Regular cardiac myocyte (primary cell): Measurements from ENCODE around the gene IRGM. TPM values are rescaled to one million over a fixed set of nuclear protein-coding genes. Genes with fewer than 3 reads are reported as not detected.

Experiments used
- total RNA-seq: library from RNA; depleted of rRNA; stranded (reverse); fragments of >200 nt; gene quantifications from 2 replicates; pipeline ENCODE4 v1.2.3, GENCODE V29; 2014

Gene IRGM, protein sequence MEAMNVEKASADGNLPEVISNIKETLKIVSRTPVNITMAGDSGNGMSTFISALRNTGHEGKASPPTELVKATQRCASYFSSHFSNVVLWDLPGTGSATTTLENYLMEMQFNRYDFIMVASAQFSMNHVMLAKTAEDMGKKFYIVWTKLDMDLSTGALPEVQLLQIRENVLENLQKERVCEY
- total RNA-seq = not detected in 2 replicates

DNA sequence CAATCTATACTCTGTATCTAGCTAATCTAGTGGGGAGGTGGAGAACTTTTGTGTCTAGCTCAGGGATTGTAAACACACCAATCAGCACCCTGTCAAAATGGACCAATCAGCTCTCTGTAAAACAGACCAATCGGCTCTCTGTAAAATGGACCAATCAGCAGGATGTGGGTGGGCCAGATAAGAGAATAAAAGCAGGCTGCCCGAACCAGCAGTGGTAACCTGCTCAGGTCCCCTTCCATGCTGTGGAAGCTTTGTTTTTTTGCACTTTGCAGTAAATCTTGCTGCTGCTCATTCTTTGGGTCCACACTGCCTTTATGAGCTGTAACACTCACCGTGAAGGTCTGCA lies at the start of gene IRGM:
Gene IRGM, plus strand, starts transcription at position 214 of the 346 bp plus-strand sequence. CDS start 1,603 bp downstream, outside the sequence.

Other genes starting within 250 kb of the IRGM start
- gene SYNPO, start 205.9 kb upstream of the IRGM start, total RNA-seq = 7.3 and 8.2 TPM in 2 replicates
- gene MYOZ3, start 185.3 kb upstream of the IRGM start, total RNA-seq = 0.38 and 0.85 TPM in 2 replicates
- 22.6 and 25.5 TPM in 2 replicates for gene RBM22, start 145.5 kb upstream of the IRGM start, total RNA-seq
- 52.5 and 72.4 TPM in 2 replicates for gene DCTN4, start 87.5 kb upstream of the IRGM start, total RNA-seq
- gene SMIM3, start 67.8 kb upstream of the IRGM start, total RNA-seq = 123 and 182 TPM in 2 replicates
- gene ZNF300, start 58.5 kb downstream of the IRGM start, total RNA-seq = 3.9 and 5.6 TPM in 2 replicates
- 10.5 and 18.6 TPM in 2 replicates for gene GPX3, start 174.1 kb downstream of the IRGM start, total RNA-seq
- 42.9 and 86.5 TPM in 2 replicates for gene TNIP1, start 234.5 kb downstream of the IRGM start, total RNA-seq